Osteocyte (in vitro differentiated cells): ENCODE measurements around the gene DNAH14. TPM values are rescaled to one million over a fixed set of nuclear protein-coding genes. Genes with fewer than 3 reads are reported as not detected.
"Not testable (repeated sequence)": the region's sequence is repeated elsewhere in the genome, so short reads cannot be mapped to it uniquely, and the experiment has no call there.

Experiments used
- DNase-seq: peaks from one replicate; pipeline ENCODE4 v3.0.0; 2021; ENCODE audit warnings: mixed read lengths; ENCODE audit not compliant: unreplicated experiment; ENCODE audit errors: extremely low spot score
- H3K27ac Mint-ChIP-seq: one replicate; pipeline ENCODE4 v1.8.0; 2021; ENCODE audit warnings: mild to moderate bottlenecking, mixed read lengths; ENCODE audit not compliant: unreplicated experiment
- H3K27me3 Mint-ChIP-seq: one replicate; pipeline ENCODE4 v1.8.0; 2021; ENCODE audit warnings: mixed read lengths; ENCODE audit not compliant: unreplicated experiment
- H3K36me3 Mint-ChIP-seq: one replicate; pipeline ENCODE4 v1.8.0; 2021; ENCODE audit warnings: mixed read lengths; ENCODE audit not compliant: unreplicated experiment
- H3K4me1 Mint-ChIP-seq: one replicate; pipeline ENCODE4 v1.8.0; 2021; ENCODE audit warnings: mixed read lengths; ENCODE audit not compliant: unreplicated experiment
- H3K4me3 Mint-ChIP-seq: one replicate; pipeline ENCODE4 v1.8.0; 2021; ENCODE audit warnings: mild to moderate bottlenecking, moderate library complexity, mixed read lengths; ENCODE audit not compliant: unreplicated experiment
- H3K9me3 Mint-ChIP-seq: one replicate; pipeline ENCODE4 v1.8.0; 2021; ENCODE audit warnings: mixed read lengths; ENCODE audit not compliant: unreplicated experiment
- CTCF ChIP-seq: fragments of 200-600 bp; sonication (generic); IDR thresholded peaks from 2 replicates; pipeline ENCODE4 v1.5.0; 2021; ENCODE audit warnings: antibody characterized with exemption, mild to moderate bottlenecking, moderate library complexity
- total RNA-seq: library from RNA; stranded (reverse); gene quantifications from 2 replicates; pipeline ENCODE4 v1.2.1, GENCODE V29; 2021

Gene DNAH14
- total RNA-seq, 1 donor from 2014 or later, result 14.3 TPM

GRCh38 chr1:224921354-224921753 is 8.1 kb upstream of the DNAH14 start:
- Mint-ChIP-seq H3K4me3 (no peak overlapping the region), H3K36me3 (no peaks in the 10 kb centered on the region), H3K27me3 (peaks cover 23% of the 10 kb centered on the region), H3K27ac (no peak overlapping the region), H3K4me1 (no peaks in the 10 kb centered on the region), H3K9me3 (no peaks in the 10 kb centered on the region)
- no peak for TF ChIP-seq CTCF
- no peak for DNase-seq

- Mint-ChIP-seq H3K36me3 (no peaks in the 10 kb centered on the region), H3K27ac (no peak overlapping the region), H3K27me3 (peaks cover 13% of the 10 kb centered on the region), H3K4me1 (no peaks in the 10 kb centered on the region), H3K9me3 (no peaks in the 10 kb centered on the region), H3K4me3 (no peak overlapping the region)
- DNase-seq, result no peak
- TF ChIP-seq CTCF, result peak; percentile 74
These were observed 6.9 kb upstream of the DNAH14 start for GRCh38 chr1:224922404-224923164.

DNA sequence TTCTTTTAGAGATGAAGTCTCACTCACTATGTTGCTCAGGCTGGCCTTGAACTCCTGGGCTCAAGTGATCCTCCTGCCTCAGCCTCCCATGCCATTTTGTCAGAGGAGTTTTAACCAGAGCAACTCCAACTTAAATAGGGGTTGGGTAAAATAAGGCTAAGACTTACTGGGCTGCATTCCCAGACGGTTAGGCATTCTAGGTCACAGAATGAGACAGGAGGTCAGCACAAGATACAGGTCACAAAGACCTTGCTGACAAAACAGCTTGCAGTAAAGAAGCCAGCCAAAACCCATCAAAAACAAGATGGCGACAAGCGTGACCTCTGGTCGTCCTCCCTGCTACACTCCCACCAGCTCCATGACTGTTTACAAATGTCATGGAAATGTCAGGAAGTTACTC is 5.7 kb upstream of the DNAH14 start:
- no peak for TF ChIP-seq CTCF
- Mint-ChIP-seq H3K9me3 (no peaks in the 10 kb centered on the region), H3K36me3 (no peaks in the 10 kb centered on the region), H3K27me3 (peaks cover 8% of the 10 kb centered on the region), H3K4me1 (no peaks in the 10 kb centered on the region), H3K27ac (no peak overlapping the region), H3K4me3 (no peak overlapping the region)
- DNase-seq, result no peak

DNA sequence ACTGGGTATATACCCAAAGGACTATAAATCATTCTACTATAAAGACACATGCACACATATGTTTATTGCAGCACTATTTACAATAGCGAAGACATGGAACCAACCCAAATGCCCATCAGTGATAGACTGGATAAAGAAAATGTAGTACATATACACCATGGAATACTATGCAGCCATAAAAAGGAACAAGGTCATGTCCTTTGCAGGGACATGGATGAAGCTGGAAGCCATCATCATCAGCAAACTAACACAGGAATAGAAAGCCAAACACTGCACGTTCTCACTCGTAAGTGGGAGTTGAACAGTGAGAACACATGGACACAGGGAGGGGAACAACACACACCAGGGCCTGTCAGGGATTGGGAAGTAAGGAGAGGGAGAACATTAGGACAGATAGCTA is 1.8 kb upstream of the DNAH14 start:
- H3K36me3 Mint-ChIP-seq, H3K27me3 Mint-ChIP-seq, H3K4me1 Mint-ChIP-seq, H3K4me3 Mint-ChIP-seq, H3K27ac Mint-ChIP-seq, DNase-seq: not testable (repeated sequence)
- H3K9me3 Mint-ChIP-seq, result peaks cover 12% of the 10 kb centered on the region

- H3K27me3 Mint-ChIP-seq, result no peaks in the 10 kb centered on the region
- TF ChIP-seq CTCF, result no peak
- H3K27ac Mint-ChIP-seq, result peak overlapping the region; percentile 63
- peak overlapping the region; percentile 79 for H3K4me3 Mint-ChIP-seq
- peaks cover 19% of the 10 kb centered on the region for H3K36me3 Mint-ChIP-seq
- DNase-seq, result no peak
- H3K4me1 Mint-ChIP-seq, result peaks cover 5% of the 10 kb centered on the region
- peaks cover 24% of the 10 kb centered on the region for H3K9me3 Mint-ChIP-seq
These were observed 569 bp upstream of the DNAH14 start for GRCh38 chr1:224928906-224929305.
